Left ventricle myocardium superior (tissue), 1 donor: ENCODE results near the gene MAN1B1. TPM values are rescaled to one million over a fixed set of nuclear protein-coding genes. Genes with fewer than 3 reads are reported as not detected.

Experiments
- ATAC-seq: fragments of 200-7000 bp; cut with Tn5 transposase; one replicate; pipeline ENCODE4 v1.9.1; 2020; ENCODE audit warnings: mild to moderate bottlenecking, moderate library complexity
- DNase-seq: peaks from one replicate; pipeline ENCODE4 v3.0.0-alpha.2; 2020
- intact Hi-C: fragments of 100-400 bp; cut with micrococcal nuclease; formaldehyde crosslinking; loops from one replicate; pipeline ENCODE4 v1.11.0; 2022
- total RNA-seq: library from RNA; stranded (reverse); fragmentation: NEBNext Ultra II Directional; extraction: Animal tissue kit (Norgen Biotek cat#: 25700); gene quantifications from one replicate; pipeline ENCODE4 v1.2.1, GENCODE V29; 2021
- donor health status: DM: no; HTN: yes; CAD: no; lungs with severe emphysema.

Gene MAN1B1
- total RNA-seq, 1 donor from 2014 or later: 21.4 TPM

DNA sequence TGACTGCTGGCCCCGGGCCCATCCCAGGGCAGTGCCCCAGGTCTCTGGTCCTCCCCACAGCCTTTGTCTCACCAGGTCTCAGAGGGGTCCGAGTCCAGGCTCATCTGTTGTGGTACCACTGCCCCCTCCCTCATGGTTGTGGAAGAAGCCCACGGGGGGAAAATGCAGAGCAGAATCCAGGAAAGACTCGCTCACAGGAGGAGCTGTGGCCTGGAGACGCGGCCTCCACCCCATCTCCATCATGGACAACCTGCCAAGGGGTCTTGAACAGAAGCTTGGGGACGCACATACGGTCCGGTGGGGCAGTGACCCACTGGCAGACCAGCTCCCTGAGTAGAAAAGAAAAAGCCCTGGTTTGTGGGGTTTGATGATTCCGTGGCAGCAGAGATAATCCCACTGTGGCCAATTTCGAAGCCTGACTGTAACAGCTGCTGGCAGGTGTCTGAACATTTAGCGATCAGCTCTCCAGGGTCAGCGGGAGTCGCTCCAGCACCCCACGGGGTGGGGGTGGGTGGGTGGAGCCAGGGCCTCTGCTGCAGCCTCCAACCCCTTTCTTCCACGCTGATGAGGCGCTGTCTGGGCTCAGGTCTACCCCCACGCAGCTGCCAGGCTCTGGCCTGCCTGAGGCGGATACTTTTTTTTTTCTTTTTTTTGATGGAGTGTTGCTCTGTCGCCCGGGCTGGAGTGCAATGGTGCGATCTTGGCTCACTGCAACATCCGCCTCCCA, 50.3 kb downstream of the MAN1B1 start:
- intact Hi-C loops: no loop called here
- ATAC-seq (no peak), DNase-seq (no peak)

DNA sequence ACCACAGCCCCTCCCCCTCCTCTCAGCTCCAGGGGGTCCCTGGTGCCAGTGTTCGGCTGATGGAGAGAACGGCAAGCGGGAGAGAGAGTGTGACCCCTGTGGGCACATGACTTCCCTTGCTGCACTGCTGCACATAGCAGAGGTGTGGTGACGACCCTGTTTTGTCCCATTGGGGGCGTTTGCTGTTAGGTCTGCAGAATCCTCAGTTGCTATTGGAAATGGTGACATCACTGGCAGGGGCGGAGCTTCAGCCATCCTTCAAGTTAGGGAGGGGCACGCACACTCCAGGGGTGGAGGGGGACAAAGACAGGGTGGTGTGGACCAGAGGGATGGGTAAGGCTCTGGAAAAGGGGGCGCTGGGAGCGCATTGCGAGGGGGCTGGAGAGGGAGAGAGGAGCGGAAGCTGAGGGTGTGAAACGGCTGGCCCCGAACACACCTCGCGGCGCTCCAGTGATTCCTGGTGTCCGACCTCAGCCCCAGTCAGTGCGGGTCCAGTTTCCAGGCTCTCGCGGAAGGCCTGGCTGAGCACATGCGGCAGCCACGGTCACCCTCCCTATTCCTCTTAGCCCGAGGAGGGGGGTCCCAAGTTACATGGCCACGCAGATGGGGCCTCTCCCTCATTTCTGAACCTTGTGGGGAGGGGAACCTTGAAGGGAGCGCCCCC, 51.4 kb downstream of the MAN1B1 start:
- no peak for DNase-seq
- intact Hi-C loops: no loop called here
- no peak for ATAC-seq

DNA sequence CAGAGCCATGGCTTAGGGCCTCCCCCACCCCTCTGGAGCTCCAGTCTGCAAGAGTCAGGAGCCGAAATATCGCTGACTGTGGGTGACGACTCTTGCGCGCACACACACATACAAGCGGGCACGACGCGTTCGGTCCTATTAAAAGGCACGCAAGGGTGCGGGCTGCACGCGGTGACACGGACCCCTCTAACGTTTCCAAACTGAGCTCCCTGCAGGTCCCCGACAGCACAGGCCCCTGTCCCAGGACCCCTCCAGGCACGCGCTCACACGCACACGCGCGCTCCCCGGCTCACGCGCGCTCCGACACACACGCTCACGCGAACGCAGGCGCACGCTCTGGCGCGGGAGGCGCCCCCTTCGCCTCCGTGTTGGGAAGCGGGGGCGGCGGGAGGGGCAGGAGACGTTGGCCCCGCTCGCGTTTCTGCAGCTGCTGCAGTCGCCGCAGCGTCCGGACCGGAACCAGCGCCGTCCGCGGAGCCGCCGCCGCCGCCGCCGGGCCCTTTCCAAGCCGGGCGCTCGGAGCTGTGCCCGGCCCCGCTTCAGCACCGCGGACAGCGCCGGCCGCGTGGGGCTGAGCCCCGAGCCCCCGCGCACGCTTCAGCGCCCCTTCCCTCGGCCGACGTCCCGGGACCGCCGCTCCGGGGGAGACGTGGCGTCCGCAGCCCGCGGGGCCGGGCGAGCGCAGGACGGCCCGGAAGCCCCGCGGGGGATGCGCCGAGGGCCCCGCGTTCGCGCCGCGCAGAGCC, 52.1 kb downstream of the MAN1B1 start, which contains the start of gene GRIN1:
Gene GRIN1 (plus strand): TSS at position 433 of the 746 bp plus-strand sequence. CDS start 333 bp downstream, outside the sequence.
- ATAC-seq (peak; percentile 86), DNase-seq (peak; percentile 68)
- intact Hi-C loops: no loop called here

DNA sequence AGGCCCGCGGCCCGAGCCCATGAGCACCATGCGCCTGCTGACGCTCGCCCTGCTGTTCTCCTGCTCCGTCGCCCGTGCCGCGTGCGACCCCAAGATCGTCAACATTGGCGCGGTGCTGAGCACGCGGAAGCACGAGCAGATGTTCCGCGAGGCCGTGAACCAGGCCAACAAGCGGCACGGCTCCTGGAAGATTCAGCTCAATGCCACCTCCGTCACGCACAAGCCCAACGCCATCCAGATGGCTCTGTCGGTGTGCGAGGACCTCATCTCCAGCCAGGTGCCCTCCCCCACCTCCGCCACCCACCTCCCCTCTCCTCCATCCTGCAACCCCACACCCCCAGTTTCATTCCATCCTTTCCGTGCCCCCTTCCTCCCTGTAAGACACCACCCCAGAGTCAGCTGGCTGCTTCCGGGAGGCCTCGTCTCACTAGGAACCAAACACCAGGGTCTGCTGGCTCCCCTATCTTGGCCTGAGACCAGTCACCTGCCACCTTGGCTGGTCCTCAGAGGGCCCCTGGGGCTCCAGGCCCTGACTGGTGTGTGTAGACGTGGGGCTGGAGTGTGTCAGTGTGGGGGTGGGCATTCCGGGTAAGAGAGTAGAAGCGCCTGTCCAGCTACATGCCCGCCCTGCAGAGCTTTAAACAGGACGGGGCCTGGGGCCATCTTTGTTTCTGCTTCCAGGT, 52.8 kb downstream of the MAN1B1 start:
- DNase-seq: no peak
- intact Hi-C loops: no loop called here
- no peak for ATAC-seq

GRCh38 chr9:137140151-137141012, 53.6 kb downstream of the MAN1B1 start:
- intact Hi-C loops: no loop called here
- no peak for ATAC-seq

GRCh38 chr9:137141050-137141810, 54.4 kb downstream of the MAN1B1 start:
- intact Hi-C loops: no loop called here
- ATAC-seq (no peak), DNase-seq (no peak)

More at GRCh38 chr9:137140151-137141012, 53.6 kb downstream of the MAN1B1 start:
- no peak for DNase-seq

DNA sequence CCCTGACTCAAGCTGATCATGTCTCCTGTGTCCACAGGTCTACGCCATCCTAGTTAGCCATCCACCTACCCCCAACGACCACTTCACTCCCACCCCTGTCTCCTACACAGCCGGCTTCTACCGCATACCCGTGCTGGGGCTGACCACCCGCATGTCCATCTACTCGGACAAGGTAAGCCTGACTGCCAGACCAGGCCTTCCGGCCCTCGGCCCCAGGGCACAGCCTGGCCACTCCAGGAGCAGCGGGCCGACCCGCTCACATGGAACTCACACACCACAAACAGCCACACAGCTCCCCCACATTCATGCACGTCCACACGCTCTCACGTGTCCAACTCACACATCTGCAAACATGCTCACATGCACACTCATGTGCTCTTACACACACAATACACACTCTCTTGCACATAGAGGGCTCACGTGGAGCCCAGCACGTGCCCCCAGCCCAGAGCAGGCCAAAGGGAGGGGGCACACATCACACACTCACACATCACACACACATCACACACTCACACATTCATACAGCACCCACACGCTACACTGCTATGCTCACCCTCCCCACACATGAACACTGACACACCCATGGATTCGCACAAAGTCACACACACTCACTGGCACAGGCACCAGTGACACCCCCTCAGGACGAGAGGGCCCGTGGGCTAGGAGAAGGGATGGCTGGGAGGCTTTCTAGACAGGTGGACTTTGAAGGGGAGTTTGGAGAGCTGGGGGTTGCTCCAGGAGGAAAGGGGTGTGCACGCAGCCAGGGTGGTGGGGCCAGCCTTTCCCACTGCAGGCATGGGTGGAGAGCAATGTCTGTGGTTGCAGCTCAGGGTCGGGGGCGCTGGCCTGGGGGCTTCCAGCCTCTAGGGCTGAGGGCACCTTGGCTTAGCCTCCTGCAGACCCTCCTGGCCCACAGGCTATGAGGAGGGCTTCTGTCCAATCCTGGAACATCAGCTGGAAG, 55.5 kb downstream of the MAN1B1 start:
- ATAC-seq (no peak), DNase-seq (no peak)
- intact Hi-C loops: no loop called here

DNA sequence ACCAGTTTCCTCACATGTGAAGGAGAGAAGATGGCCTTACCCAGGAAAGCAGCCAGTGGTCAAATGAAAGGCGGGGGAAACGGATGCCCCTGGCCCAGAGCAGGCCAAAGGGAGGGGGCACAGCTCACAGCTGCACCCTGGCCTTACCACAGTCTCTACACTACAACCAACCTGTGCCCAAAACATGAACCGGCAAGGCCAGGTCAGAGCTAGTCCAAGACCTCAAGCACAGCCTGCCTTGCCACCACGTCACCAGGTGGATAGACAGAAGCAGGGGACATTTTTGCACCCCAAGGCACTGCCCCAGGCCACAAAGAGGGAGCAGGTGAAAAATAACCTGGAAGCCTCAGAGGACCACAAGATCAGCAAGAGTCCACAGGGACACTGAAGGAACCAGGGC, 56.7 kb downstream of the MAN1B1 start:
- no peak for ATAC-seq
- no peak for DNase-seq
- intact Hi-C loops: no loop called here

GRCh38 chr9:137145731-137146526, 59.1 kb downstream of the MAN1B1 start:
- ATAC-seq (no peak), DNase-seq (no peak)
- intact Hi-C loops: no loop called here

DNA sequence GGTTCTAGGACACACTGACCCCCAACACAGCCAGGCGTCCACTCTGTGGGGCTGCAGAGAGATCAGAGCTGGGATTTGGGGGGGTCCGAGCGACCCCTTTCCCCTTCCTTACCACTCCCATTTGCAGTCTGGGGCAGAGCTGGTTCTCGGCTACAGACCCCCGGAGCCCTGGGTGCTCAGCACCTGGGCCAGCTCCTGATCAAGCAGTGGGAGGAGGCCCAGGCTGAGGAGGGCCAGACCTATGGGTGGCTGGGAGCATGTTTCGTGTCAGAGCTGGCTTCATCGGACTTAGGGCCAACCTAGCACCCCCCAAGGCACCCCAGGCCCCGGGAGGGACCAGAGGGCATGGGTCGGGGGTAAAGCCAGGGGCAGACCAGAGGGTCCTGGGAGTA, 59.7 kb downstream of the MAN1B1 start:
- ATAC-seq (no peak), DNase-seq (no peak)
- intact Hi-C loops: no loop called here

GRCh38 chr9:137147091-137147792, 60.5 kb downstream of the MAN1B1 start:
- ATAC-seq (no peak), DNase-seq (no peak)
- intact Hi-C loops: no loop called here

DNA sequence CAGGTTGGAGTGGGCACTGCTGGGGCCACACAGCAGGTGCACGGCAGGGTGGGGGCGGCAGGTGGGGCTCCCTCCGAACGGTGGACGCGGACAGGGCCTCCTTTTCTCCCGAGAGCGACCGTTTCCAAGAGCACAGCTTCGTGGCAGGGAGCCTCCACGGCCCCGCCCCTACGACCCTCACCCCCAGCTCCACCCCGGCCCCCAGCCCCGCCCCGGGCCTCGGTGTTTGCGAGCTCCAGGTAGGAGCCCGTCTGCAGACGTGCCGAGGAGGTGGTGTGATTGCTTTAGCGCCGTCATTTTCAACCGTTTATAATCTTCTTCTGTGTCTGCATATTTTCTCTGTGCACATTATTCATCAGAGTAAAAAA, 61.0 kb downstream of the MAN1B1 start:
- ATAC-seq (no peak), DNase-seq (no peak)
- intact Hi-C loops: no loop called here

DNA sequence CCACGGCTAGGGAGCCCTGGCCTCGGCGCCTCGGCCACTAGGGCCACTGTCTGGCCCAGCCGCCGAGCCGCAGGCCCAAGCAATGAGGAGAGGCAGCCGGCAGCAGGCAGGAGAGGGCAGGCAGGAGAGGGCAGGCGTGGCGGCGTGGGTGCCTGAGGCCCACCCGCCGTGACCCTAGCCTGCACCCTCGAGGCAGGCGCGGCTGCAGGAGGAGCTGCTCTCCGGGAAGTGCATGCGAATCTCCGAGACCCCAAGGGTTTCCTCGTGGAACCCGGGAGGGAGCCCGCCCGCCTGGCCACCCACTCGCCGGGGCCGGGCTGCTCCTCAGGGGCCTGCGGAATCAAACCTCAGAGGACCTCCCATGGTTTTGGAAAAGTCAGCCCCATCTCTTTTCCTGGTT, 61.5 kb downstream of the MAN1B1 start:
- ATAC-seq (no peak), DNase-seq (no peak)
- intact Hi-C loops: no loop called here

DNA sequence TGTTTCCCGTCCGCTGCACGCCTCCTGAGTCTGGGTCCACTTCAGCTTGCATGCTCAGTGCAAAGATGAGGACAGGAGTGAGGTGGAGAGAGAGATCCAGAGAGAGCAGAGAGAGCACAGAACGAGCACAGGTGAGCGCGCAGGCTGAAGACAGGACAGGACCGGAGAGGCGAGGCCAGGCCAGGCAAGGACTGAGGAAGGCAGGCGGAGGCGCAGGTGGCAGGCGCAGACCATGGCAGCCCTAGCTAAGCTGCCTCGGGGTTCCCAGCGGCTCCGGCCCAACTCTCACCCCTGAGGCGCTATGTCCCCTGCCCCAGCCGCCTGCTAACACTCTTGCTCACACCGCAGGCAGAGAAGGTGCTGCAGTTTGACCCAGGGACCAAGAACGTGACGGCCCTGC, 61.9 kb downstream of the MAN1B1 start:
- no peak for DNase-seq

GRCh38 chr9:137149363-137149762, 62.6 kb downstream of the MAN1B1 start:
- intact Hi-C loops: no loop called here
- DNase-seq (no peak), ATAC-seq (no peak)

More for the DNA sequence above, 61.9 kb downstream of the MAN1B1 start:
- no peak for ATAC-seq
- intact Hi-C loops: no loop called here
